Choroid plexus epithelial cell (primary cell): ENCODE data around the gene C2orf66.

Experiments used
- DNase-seq: peaks from one replicate; pipeline ENCODE4 v3.0.0-alpha.2; 2010; ENCODE audit warnings: low read depth
- H3K4me3 ChIP-seq: 2 replicates; pipeline ENCODE4 v1.5.1; 2011; ENCODE audit warnings: low read depth, mild to moderate bottlenecking, control low read depth, low read length, moderate library complexity
- TF ChIP-seq, protein P1 (sequence below): conservative IDR thresholded peaks from 2 replicates; pipeline ENCODE4 v1.5.1; 2011; ENCODE audit warnings: low read depth, mild to moderate bottlenecking, control low read depth, inconsistent platforms, low read length, moderate library complexity

C2orf66 gene

DNA sequence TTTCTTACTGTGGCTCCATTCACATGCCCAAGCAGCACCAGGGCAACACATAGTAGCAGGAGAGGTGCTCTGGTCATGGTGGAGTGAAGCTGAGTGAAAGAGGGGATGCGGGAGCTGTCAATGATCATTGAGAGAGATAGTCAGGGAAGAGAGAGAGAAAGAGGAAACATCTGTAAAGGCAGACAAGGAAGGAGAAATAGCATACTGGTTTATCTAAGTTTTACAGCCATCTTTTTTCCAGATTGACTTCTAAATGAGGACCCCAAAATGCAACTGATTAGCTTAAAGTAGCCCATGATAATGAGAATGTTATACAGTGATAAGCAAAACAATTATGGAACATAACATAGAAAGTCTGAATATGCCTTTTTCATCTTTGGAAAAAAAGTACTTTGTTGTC is at the start of gene C2orf66:
C2orf66 (minus strand) TSS at position 96 of the 400 bp plus-strand sequence; CDS start at position 77, 19 bp downstream.
- TF ChIP-seq, protein P1, sequence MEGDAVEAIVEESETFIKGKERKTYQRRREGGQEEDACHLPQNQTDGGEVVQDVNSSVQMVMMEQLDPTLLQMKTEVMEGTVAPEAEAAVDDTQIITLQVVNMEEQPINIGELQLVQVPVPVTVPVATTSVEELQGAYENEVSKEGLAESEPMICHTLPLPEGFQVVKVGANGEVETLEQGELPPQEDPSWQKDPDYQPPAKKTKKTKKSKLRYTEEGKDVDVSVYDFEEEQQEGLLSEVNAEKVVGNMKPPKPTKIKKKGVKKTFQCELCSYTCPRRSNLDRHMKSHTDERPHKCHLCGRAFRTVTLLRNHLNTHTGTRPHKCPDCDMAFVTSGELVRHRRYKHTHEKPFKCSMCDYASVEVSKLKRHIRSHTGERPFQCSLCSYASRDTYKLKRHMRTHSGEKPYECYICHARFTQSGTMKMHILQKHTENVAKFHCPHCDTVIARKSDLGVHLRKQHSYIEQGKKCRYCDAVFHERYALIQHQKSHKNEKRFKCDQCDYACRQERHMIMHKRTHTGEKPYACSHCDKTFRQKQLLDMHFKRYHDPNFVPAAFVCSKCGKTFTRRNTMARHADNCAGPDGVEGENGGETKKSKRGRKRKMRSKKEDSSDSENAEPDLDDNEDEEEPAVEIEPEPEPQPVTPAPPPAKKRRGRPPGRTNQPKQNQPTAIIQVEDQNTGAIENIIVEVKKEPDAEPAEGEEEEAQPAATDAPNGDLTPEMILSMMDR, result no peak
- DNase-seq, result no peak
- no peak within 1 kb of the TSS for H3K4me3 ChIP-seq

DNA sequence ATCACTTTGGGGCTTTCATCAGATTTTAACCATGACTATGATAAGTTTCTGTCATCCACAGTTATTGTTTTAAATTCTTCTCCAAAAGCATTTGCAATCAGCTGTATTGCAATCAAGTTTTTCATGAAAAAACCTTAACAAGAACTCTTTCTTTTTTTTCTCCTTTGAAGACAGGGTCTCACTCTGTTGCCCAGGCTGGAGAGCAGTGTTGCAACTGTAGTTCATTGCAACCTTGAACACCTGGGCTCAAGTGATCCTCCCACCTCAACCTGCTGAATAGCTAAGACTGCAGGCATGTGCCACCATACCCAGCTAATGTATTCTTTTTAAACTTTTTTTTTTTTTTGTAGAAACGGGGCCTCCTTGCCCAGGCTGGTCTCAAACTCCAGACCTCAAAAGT is 45.5 kb upstream of the C2orf66 start:
- H3K4me3 ChIP-seq, result no peak overlapping the region
- no peak for DNase-seq
- TF ChIP-seq, protein P1, result no peak

DNA sequence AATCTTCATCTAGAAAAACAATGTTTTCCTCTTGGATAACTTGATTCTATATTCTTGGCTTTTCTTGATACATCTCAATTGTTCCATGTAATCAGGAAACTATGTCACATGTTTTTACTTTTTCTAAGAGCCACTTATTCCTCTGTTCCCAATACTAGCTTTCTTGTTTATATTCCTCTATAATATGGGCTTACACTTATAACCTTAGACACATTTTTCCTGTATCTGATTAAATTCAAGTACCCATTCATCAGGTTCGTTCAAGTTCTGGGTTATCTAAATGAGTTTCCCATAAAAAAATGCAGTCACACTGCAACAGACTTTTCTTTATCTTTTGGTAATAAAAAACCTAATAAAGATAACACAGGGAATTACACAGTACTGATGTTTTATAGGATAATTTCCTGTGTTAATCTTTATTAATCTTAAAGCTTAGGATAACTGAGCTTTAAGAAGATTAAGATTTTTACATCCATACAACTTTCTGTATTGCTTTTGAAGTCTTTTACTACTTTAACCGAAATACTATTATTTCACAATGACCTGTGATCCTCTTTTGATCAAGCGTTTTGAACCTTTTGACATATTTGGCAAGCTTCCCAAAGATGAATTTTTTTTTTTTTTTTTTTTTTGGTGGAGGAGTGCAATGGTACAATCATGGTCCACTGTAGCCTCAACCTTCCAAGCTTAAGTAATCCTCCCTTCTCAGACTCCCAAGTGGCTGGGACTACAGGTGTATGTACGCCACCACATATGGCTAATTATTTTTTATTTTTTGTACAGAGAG is 44.3 kb upstream of the C2orf66 start:
- no peak overlapping the region for H3K4me3 ChIP-seq
- TF ChIP-seq, protein P1, result no peak
- no peak for DNase-seq

DNA sequence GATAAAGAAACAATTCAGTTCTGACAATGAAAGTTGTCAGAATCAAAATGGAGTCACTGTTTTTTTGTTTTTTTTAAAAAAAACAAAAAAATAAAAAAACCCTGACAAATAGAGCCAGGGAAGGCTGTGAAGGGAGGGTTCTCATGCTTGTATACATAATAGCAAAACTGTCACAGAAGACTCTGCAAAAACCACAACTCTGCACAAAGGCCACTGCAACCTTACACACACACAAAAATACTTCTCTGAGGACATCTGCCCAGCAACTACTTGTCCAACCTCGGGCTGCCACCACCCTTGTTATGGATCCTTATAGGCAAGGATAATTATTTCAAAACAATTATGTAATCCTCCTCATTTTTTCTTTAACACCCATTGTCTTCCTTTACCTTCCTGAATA is 41.9 kb upstream of the C2orf66 start:
- TF ChIP-seq, protein P1, result no peak
- no peak overlapping the region for H3K4me3 ChIP-seq
- DNase-seq, result peak; percentile 16

DNA sequence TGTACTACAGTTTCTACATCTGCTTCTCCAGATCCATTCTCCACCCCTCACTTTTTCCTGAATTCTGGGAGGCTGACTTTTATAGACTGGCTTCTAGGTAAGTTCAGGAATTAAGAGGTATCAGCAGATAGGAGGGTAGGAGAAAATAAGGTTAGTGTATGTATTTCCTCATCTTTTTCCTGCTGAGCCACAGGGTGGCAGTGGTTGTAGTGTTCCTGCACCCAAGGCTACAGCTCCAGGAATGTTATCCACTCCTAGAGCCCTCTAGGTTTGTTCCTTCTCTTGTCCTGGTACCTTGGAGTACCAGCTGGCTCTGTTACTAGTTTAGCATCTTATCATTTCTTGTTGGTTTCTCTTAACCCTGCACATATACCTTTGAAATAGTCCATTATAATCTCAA is 40.7 kb upstream of the C2orf66 start:
- TF ChIP-seq, protein P1, result peak; percentile 62
- no peak overlapping the region for H3K4me3 ChIP-seq
- DNase-seq, result peak; percentile 56

DNA sequence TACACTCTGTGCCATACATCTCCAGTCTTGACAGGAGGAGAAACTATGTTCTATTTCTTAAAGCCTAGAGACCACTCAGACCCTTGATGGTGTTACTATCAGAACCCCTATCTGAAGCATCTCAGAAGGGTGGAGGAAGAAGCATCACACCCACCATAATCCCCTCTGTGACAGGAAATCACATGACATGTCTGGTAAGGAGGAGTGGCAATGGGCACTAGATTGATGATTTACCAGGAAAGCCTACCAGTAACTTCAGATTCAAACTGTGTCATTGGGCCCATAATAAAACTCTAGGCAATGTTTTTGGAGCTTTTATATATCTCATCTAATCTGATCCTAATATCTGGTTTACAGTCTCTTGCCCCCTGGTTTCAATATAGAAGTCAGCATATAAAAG is 37.1 kb upstream of the C2orf66 start:
- TF ChIP-seq, protein P1, result no peak
- DNase-seq, result no peak
- H3K4me3 ChIP-seq, result no peak overlapping the region

DNA sequence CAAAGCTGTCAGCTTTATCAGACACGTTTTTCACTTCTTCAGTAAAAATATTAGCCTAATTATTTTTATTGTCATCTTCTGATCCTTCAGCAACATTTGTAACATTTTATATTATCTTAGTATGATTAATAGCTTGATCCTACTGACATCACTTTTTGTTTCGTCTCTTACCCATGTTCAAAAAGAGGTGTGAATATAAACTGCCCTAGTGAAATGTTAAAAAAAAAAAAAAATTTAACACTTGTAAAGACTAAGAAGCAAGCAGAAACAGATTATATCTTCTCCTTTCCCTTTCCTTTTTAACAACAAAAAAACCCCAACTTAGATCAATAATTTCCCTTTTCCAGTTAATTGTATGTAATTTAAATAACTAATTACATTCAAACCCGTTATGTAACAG is 36.2 kb upstream of the C2orf66 start:
- TF ChIP-seq, protein P1, result no peak
- no peak for DNase-seq
- H3K4me3 ChIP-seq, result no peak overlapping the region
